ENCODE data around the gene CNTRL.

GRCh38 chr9:121141706-121142105 is 67.0 kb downstream of the CNTRL start:
- TF ChIP-seq YY1 (IDR thresholded peaks at IDR 0.05; ENCODE audit: insufficient read depth, insufficient read length) (no peak), SUZ12 (IDR thresholded peaks at IDR 0.05; ENCODE audit: extremely low read depth, insufficient read depth, insufficient read length) (no peak), ZNF274 (IDR thresholded peaks at IDR 0.05; ENCODE audit: low read depth, low read length) (no peak)
